CD4-positive, alpha-beta T cell treated with Interleukin-2 at 100 ng/mL for 4 hours (primary cell): ENCODE data around the gene EXOC3L4.
"Not testable (repeated sequence)": the region's sequence is repeated elsewhere in the genome, so short reads cannot be mapped to it uniquely, and the experiment has no call there.

Source experiments
- DNase-seq: peaks from one replicate; pipeline ENCODE4 v3.0.0-alpha.2; 2020; ENCODE audit warnings: low spot score

The EXOC3L4 gene

DNA sequence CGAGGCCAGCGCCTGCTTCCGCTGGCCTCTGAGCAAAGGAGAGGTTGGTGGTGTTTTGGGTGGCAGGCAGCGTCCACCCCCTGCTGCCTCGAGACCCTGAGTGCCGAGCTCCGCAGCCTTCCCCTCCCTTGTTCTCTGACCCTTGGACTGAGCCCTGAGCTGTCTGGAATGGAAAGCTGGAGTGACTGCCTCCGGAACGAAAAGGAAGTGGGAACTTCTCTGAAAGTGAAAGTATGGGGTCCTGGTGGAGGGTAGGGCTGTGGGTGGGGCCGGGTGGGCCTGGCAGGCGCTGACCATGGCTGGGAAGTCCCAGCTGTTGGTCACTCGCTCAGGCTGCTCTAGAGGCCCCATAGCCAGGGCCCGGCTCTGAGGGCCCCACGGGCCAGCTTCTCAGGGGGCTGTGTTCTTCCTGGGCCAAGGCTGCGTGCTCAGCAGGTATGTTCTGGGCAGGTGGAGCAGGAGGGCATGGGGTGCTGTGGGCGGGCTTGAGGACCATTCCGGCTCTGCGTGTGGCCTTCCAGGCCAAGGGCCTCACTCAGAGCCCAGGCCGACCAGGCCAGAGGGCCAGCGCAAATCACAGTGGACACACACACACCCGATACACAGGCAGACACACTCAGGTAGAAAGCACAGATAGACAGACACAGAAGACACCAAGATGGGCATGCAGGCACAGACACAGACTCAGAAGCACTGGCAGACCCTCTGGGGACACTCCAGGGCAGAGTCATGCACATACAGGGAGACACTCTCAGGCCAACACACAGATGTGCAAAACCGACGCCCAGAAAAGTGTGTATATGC, at the start of gene EXOC3L4:
EXOC3L4 (plus strand) TSS at position 320 of the 804 bp plus-strand sequence. CDS start 5,495 bp downstream, outside the sequence.
- DNase-seq = no peak

GRCh38 chr14:103045371-103045869, 49.1 kb upstream of the EXOC3L4 start:
- no peak for DNase-seq

DNA sequence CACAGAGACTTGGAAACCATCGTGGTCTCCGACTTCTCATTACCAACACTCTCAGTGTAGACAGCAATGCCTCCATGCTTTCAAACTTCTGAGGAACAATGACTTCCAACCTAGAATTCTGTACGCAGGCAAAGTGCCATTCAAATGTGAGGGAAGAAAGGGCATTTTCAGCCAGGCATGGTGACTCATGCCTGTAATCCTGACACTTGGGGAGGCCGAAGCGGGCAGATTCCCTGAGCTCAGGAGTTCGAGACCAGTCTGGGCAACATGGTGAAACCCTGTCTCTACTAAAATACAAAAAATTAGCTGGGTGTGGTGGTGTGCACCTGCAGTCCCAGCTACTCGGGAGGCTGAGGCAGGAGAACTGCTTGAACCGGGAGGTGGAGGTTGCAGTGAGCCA, 47.1 kb upstream of the EXOC3L4 start:
- not testable (repeated sequence) for DNase-seq

DNA sequence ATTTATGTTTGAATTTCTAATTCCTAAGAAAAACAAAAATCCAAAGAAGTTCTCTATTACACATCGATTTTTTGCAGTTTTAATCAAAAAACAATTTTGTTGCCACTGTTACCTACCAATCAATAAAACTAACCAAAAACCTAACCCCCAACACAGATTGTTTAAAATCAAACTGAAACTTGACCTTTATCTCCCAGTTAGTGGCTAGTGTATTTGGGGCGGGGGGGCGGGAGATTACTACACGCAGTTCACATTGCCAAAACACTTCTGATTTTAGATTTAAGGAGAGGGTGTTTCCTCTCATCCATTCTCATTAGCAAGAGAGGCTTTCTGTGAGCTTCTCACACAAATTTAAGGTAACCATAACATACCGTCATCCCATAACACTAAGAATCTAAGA, 43.6 kb upstream of the EXOC3L4 start:
- DNase-seq = no peak

- DNase-seq = no peak
Measured at GRCh38 chr14:103052407-103052806, 42.1 kb upstream of the EXOC3L4 start.

DNA sequence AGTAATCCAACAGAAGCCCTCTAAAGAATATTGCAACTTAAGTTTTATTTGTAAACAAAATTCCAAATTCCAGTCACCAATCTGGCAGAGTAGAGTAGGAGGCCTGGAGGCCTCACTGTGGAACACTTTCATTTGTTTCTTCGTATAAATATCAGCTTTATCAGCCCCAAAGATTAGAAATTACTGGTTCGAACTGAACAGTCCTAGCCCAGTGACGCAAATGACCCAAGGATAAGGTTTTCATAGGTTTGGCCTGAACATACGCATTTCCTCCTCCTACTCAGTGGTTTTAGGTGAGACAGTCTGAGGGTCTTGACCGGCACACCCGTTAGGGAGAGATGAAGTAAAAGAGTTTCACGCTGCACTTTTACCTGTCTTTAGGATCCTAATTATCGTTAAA, 38.8 kb upstream of the EXOC3L4 start:
- no peak for DNase-seq

DNA sequence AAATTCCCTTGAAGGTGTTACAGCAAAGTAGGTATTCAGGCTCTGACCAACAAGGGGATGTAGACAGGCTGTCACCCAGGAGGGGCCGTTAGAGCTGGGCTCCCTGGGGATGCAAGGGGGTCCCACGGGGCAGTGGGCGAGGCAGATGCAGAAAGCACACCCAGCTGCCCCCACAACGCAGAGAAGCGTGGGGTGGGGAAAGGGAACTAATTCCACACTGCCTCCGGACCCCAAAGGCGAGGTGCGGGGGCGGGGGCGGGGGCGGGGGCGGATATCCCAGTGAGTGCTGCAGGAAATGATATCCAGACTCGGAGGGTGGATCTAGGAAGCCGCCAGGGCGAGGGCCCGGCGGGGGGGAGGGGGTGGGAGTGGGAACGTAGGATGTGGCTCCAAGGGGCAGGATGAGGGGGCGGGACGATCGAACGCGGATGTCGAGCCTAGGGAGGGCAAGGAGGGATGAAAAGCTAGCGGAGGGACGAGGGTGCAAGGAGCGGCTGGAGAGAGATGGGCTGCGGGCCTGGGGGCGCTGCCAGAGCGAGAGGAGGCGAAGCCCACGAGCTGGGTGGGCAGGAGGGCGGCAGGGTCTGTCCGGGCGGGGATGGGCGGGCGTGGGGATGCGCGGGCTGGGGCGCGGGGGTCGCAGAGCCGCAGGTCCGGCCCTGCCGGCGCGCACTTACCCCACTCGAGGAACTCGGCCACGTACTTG, 38.0 kb upstream of the EXOC3L4 start:
- no peak for DNase-seq

DNA sequence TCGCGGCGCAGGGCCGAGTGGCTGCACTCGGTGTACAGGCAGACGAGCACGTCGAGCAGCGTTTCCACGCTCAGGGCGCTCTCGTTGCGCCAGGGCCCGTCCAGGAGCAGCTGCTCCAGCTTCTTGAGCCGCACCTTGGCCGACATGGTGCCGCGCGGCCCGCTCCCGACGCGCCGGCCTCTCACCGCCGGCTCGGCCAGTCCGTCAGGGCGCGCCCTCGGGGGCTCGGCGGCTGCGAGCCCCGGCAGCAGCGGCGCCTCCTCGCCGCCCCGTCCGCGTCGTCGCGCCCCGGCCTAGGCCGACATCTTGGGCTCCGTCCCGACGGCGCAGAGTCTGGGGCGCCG, 37.5 kb upstream of the EXOC3L4 start:
- no peak for DNase-seq

DNA sequence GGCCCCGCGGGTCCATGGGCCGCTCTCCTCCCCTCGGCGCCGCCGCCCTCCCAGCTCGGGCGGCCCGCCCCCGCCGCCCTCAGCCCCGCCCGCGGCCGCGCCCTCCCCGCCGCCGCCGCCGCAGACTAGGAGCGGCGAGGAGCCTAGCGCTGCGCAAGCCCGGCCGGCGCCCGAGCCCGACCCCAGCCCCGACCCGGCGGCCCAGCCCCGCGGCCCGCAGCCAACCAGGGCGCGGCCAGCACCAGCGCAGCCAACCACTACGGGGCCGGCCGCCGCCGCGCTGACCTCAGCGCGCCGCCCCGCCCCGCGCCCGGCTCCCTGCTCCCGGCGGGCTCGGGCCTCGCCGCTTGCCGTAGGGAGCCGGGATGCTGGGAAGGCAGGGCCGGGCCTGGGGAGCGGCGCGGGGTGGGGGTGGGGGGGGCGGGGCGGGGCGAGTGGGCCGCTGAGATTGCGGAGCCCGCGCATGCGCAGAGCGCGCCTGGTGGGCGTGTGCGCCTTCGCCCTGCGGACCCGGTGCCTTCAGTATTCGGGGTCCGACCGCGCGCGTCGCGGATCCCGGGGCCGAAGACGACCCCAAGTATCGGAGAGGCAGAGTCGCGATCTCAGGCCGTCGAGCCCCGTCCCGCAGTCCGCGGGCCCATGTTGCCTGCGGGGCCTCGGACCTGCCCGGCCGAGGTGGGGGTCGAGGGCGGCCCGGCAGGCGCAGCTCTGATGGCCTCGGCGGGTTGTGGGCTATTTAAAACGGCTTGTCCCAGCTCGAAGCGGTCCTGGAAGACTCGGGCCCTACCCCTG, 37.0 kb upstream of the EXOC3L4 start, which contains the start of gene CDC42BPB:
CDC42BPB (minus strand) TSS at position 178 of the 792 bp plus-strand sequence. CDS start 376 bp downstream, outside the sequence.
- DNase-seq = peak; percentile 64

- DNase-seq = no peak
Measured at GRCh38 chr14:103058164-103059055, 36.1 kb upstream of the EXOC3L4 start.

- DNase-seq = no peak
Measured at GRCh38 chr14:103059556-103059955, 35.0 kb upstream of the EXOC3L4 start.

DNA sequence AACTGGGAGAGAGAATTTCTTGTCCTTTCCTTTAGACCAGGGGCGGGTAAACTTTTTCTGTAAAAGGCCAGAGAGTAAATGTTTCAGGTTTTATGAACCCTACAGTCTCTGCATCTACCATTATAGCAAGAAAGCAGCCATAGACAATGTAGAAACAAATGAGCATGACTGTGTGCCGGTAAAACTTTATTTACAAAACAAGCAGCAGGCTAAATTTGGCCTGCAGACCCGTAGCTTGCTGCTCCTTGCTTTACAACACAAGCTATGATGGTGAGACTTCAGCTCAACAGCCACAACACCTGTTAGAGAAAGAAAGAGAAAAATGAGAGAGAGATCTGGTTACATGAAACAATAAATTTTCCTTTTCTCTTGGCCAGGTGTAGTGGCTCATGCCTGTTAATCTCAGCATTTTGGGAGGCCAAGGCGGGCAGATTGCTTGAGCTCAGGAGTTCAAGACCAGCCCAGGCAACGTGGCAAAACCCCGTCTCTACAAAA, 33.0 kb upstream of the EXOC3L4 start:
- no peak for DNase-seq

- no peak for DNase-seq
Measured at GRCh38 chr14:103064436-103064835, 30.1 kb upstream of the EXOC3L4 start.

GRCh38 chr14:103064978-103065377, 29.5 kb upstream of the EXOC3L4 start:
- no peak for DNase-seq

DNA sequence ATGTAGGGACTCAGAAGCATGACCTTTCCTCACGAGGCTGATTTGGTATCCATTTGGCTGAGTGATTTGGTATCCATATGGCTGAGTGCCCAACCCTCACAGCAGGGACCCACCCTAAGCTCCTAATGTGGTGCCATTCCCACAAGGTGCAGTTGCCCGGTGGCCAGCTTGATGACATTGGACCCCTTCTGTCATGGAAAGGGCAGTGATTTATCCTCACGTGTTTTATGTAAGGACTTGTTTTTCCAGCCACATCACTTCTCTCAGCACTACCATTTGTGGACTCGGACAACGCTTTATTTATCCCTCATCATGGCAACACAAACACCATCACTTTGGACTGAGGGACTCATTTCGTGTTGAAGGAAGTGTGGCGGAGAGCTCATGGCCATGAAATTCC, 28.7 kb upstream of the EXOC3L4 start:
- DNase-seq = no peak

- DNase-seq = no peak
Measured at GRCh38 chr14:103066399-103066798, 28.1 kb upstream of the EXOC3L4 start.

- DNase-seq = no peak
Measured at GRCh38 chr14:103067231-103067954, 27.1 kb upstream of the EXOC3L4 start.

DNA sequence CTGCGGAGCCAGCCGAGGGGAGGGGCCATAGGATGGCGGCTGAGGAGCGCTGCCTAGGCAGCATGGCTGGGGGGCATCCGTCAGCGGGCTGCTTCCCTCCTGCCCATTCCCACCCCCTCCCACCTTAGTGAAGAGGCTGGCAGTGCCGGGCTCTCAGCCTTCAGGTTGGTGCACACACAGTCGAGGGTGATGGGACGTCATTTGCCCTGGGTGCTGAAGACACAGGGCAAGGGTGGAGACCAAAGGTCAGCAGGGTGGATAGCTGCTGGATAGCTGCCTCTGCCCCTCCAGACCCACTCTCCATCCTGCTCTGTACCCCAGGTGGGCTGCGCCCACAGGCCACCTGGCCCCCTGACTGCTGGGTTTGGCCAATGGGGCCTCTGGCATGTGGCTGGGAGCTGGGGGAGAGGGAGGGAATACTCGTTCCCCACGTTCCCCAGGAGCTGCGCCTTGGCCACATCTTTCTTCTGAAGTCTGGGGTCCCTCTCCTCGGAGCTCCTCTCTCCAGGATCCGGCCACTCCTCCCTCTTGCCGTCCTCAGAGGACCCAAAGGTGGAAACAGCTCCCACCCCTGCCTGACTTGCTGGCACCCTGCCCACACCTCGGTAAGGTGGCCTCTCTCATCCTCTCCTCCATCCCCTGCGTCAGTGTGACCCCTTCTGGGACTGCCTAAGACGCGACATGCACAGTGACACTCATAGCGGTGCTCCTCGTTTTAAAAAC, 26.0 kb upstream of the EXOC3L4 start:
- no peak for DNase-seq

- DNase-seq = no peak
Measured at GRCh38 chr14:103070263-103070885, 24.2 kb upstream of the EXOC3L4 start.
